ENCODE results near the gene CCDC28A. TPM values are rescaled to one million over a fixed set of nuclear protein-coding genes. Genes with fewer than 3 reads are reported as not detected.

Gene CCDC28A
- total RNA-seq, 4 donors from 2014 or later: 12.0 to 31.4 (median 19.6) TPM

- H3K27ac ChIP-seq: no peak overlapping the region
- intact Hi-C loops (cut with DNase I; ENCODE audit: low total_unique reads) (no loop called here), in situ Hi-C loops (cut with MboI; ENCODE audit: low pct_ligation_motif_present in 1 of 4, low pct_unique_long_range_greater_than_20kb in 1 of 4, low sequenced_read_pairs in 3 of 4) (loop anchor here in 3 of 4 donors (25.0 kb wide), 2 partner anchors 288 to 538 kb away; partner anchors contain the start of gene CITED2 (in 2 of the 3))
- H3K9me3 ChIP-seq: no peaks in the 10 kb centered on the region
- WGBS, 2 donors (ENCODE audit: low coverage in 1 of 2): 88 to 95% methylated on average over 6 to 11 of the region's 11 CpGs
- H3K4me3 ChIP-seq: no peak overlapping the region
- H3K4me1 ChIP-seq: no peaks in the 10 kb centered on the region
- H3K27me3 ChIP-seq: no peaks in the 10 kb centered on the region
- no peaks in the 10 kb centered on the region for H3K36me3 ChIP-seq
- TF ChIP-seq EP300 (IDR thresholded peaks at IDR 0.05; ENCODE audit: low read depth): no peak
- no peak for TF ChIP-seq POLR2A (IDR thresholded peaks at IDR 0.05)
- no peak for TF ChIP-seq POLR2AphosphoS5 (IDR thresholded peaks at IDR 0.05)
- TF ChIP-seq CTCF (IDR thresholded peaks at IDR 0.05): no peak
- DNase-seq: no peak
These were observed 51.0 kb downstream of the CCDC28A start for GRCh38 chr6:138824482-138825144.

- WGBS, 2 donors (ENCODE audit: low coverage in 1 of 2): 79 to 90% methylated on average over 4 to 7 of the region's 7 CpGs
These were observed 56.7 kb downstream of the CCDC28A start for GRCh38 chr6:138830248-138830647.

GRCh38 chr6:138832182-138832581 is 58.6 kb downstream of the CCDC28A start:
- intact Hi-C loops (cut with DNase I; ENCODE audit: low total_unique reads): no loop called here
- in situ Hi-C loops (cut with MboI; ENCODE audit: low pct_ligation_motif_present in 1 of 4, low pct_unique_long_range_greater_than_20kb in 1 of 4, low sequenced_read_pairs in 3 of 4): no loop called here
- TF ChIP-seq POLR2A (IDR thresholded peaks at IDR 0.05) (no peak), EP300 (IDR thresholded peaks at IDR 0.05; ENCODE audit: low read depth) (no peak), CTCF (IDR thresholded peaks at IDR 0.05) (no peak), POLR2AphosphoS5 (IDR thresholded peaks at IDR 0.05) (no peak)

More at GRCh38 chr6:138830248-138830647, 56.7 kb downstream of the CCDC28A start:
- in situ Hi-C loops (cut with MboI; ENCODE audit: low pct_ligation_motif_present in 1 of 4, low pct_unique_long_range_greater_than_20kb in 1 of 4, low sequenced_read_pairs in 3 of 4): no loop called here
- no peaks in the 10 kb centered on the region for H3K36me3 ChIP-seq
- no peak overlapping the region for H3K4me3 ChIP-seq
- intact Hi-C loops (cut with DNase I; ENCODE audit: low total_unique reads): no loop called here
- no peaks in the 10 kb centered on the region for H3K27me3 ChIP-seq
- TF ChIP-seq CTCF (IDR thresholded peaks at IDR 0.05) (no peak), POLR2AphosphoS5 (IDR thresholded peaks at IDR 0.05) (no peak), EP300 (IDR thresholded peaks at IDR 0.05; ENCODE audit: low read depth) (no peak), POLR2A (IDR thresholded peaks at IDR 0.05) (no peak)
- no peak overlapping the region for H3K27ac ChIP-seq
- H3K9me3 ChIP-seq: no peaks in the 10 kb centered on the region
- peaks cover 0 to 6% (median 0%) of the 10 kb centered on the region in 4 donors for H3K4me1 ChIP-seq
- DNase-seq: no peak

GRCh38 chr6:138833816-138834539 is 60.4 kb downstream of the CCDC28A start:
- peak overlapping the region in 2 of 4 donors; percentile 47 to 52 for H3K27ac ChIP-seq
- no peaks in the 10 kb centered on the region for H3K36me3 ChIP-seq
- no peak for DNase-seq
- H3K27me3 ChIP-seq: no peaks in the 10 kb centered on the region
- TF ChIP-seq EP300 (IDR thresholded peaks at IDR 0.05; ENCODE audit: low read depth) (no peak), POLR2A (IDR thresholded peaks at IDR 0.05) (no peak), CTCF (IDR thresholded peaks at IDR 0.05) (no peak), POLR2AphosphoS5 (IDR thresholded peaks at IDR 0.05) (no peak)
- 55 to 58% methylated on average over 4 of the region's 4 CpGs for WGBS, 2 donors (ENCODE audit: low coverage in 1 of 2)
- intact Hi-C loops (cut with DNase I; ENCODE audit: low total_unique reads): no loop called here
- no peak overlapping the region for H3K4me3 ChIP-seq
- H3K4me1 ChIP-seq: peaks cover 0 to 6% (median 0%) of the 10 kb centered on the region in 4 donors
- in situ Hi-C loops (cut with MboI; ENCODE audit: low pct_ligation_motif_present in 1 of 4, low pct_unique_long_range_greater_than_20kb in 1 of 4, low sequenced_read_pairs in 3 of 4): no loop called here
- no peaks in the 10 kb centered on the region for H3K9me3 ChIP-seq

More at GRCh38 chr6:138832182-138832581, 58.6 kb downstream of the CCDC28A start:
- no peak overlapping the region for H3K27ac ChIP-seq
- 95 to 100% methylated on average over 2 of the region's 2 CpGs for WGBS, 2 donors (ENCODE audit: low coverage in 1 of 2)
- H3K27me3 ChIP-seq: no peaks in the 10 kb centered on the region
- no peaks in the 10 kb centered on the region for H3K9me3 ChIP-seq
- H3K4me1 ChIP-seq: peaks cover 0 to 6% (median 0%) of the 10 kb centered on the region in 4 donors
- no peaks in the 10 kb centered on the region for H3K36me3 ChIP-seq
- H3K4me3 ChIP-seq: no peak overlapping the region
- no peak for DNase-seq
